ENCODE results near the gene AKAP13.

DNA sequence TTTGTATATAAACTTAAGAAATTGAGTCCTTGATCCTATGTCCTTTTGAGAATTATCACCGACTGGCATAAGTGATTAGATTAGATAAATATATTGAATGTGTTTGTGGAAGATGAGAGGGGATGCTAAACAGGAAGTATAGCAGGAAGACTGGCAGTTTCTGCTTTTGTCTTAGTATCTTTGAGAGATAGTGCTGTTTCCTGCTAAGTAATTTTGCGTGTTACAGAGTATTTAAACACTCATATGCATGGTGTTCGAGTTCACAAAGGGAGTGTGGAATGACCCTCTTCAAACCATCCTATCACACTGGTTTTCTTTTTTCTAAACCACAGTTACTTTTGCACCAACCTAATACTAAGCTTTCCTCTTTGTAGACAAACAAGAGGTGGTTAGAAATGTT is 308.3 kb downstream of the AKAP13 start:
- TF ChIP-seq POLR2A (IDR thresholded peaks at IDR 0.05), result no peak
- TF ChIP-seq, protein P1, sequence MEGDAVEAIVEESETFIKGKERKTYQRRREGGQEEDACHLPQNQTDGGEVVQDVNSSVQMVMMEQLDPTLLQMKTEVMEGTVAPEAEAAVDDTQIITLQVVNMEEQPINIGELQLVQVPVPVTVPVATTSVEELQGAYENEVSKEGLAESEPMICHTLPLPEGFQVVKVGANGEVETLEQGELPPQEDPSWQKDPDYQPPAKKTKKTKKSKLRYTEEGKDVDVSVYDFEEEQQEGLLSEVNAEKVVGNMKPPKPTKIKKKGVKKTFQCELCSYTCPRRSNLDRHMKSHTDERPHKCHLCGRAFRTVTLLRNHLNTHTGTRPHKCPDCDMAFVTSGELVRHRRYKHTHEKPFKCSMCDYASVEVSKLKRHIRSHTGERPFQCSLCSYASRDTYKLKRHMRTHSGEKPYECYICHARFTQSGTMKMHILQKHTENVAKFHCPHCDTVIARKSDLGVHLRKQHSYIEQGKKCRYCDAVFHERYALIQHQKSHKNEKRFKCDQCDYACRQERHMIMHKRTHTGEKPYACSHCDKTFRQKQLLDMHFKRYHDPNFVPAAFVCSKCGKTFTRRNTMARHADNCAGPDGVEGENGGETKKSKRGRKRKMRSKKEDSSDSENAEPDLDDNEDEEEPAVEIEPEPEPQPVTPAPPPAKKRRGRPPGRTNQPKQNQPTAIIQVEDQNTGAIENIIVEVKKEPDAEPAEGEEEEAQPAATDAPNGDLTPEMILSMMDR (IDR thresholded peaks at IDR 0.05), result no peak
- TF ChIP-seq EP300 (IDR thresholded peaks at IDR 0.05), result no peak

All from ovary (tissue), 3 donors.